GM18867 (cell line): ENCODE measurements around the gene COX11.

Source experiments
- ATAC-seq: cut with Tn5 transposase; IDR thresholded peaks from one replicate; pipeline ENCODE4 v1.9.1; 2021; ENCODE audit warnings: mild to moderate bottlenecking, moderate library complexity; ENCODE audit not compliant: unreplicated experiment

Gene COX11

DNA sequence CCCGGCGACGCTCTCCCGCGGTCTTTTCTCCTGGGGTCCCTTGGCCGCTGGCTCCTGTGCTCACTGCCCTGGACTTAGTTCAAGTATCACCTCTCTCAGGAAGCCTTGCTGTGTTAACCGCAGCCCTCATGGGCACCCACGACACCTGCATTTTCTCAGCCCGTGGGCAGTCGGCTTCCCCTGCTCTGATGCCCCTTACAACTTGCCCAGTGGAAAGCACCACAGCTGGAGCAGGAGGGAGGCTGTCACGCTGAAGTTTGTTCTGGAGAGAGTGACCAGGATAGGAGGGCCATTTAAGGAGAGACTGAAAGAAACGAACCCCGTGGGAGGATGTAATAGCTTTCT is 506 bp upstream of the COX11 start:
- peak; percentile 32 for ATAC-seq

- ATAC-seq = peak; percentile 21
These were observed 713 bp downstream of the COX11 start for GRCh38 chr17:54967621-54968261.

DNA sequence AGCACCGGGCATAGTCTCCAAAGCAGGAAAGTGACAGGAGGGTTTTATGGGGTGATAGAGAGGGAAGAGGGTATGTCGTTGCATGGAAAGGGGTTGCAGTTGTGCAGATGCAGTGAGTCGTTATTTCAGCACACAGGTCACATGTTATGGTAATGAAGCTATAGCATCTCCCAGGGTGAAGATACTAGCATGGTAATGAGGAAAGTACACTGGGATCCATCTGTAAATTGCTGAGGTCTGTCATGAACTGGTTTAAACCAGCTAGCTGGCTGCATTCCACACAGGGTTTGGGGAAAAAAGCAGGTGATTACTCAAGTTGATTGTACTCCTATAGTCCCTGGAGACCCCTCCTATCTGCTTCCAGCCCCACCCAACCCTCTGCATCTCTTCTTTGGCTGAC is 11.7 kb downstream of the COX11 start:
- ATAC-seq = no peak

DNA sequence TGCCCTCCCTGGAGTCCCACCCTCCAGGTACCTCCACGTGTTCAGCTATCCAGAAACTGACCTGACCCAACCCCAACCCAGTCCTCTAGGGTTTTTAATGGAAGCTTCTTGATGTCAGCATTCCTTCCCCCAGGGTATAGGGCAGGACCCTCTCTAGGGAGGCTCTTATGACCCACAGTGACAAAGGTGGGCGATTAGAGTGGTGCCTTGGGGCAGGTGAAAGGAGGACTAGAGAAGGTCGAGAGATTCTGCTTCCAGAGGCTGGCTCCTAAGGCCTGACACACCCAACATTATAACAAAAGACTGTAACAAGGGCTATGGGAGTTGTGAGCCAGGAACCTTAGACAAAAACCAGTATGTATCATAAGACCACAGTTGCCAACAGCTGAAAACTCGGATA is 17.2 kb downstream of the COX11 start:
- ATAC-seq = no peak

DNA sequence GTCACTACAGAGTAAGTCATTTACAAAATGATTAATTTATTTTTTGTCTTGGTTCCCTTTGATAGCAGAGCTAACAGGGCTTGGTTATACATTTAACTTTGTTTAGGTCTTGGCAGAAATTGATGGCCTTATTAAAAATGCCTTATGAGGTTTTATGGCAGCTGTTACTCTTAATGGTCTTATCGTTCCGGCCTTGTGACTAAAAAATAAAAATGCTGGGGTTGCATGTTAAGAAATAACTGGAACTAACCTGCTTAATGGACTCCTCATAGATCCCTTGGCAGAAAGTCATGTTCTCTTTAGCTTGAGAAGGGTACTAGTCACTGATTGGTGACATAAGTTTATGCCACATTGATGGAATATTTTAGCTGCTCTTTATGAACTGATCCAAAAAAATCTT is 18.3 kb downstream of the COX11 start:
- ATAC-seq = no peak

- no peak for ATAC-seq
These were observed 20.1 kb downstream of the COX11 start for GRCh38 chr17:54948380-54948779.

GRCh38 chr17:54947396-54947795 is 21.1 kb downstream of the COX11 start:
- no peak for ATAC-seq

GRCh38 chr17:54945671-54946070 is 22.8 kb downstream of the COX11 start:
- no peak for ATAC-seq

DNA sequence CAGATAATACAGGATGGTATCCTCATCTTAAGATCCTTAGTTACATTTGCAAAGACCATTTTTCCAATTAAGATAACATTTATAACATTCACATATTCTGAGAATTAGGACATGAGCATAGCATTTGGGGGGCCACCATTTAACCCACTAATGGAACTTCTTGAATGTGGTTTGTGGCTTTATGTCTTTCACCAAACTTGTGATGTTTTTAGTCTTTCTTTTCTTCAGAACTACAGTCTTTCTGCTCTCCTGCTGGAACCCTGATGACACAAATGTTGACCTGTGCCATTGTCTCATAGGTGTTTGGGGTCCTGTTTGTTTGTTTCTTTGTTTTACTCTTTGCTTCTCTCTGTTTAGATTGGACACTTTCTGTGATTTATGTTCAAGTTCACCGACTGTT is 23.2 kb downstream of the COX11 start:
- ATAC-seq = no peak

DNA sequence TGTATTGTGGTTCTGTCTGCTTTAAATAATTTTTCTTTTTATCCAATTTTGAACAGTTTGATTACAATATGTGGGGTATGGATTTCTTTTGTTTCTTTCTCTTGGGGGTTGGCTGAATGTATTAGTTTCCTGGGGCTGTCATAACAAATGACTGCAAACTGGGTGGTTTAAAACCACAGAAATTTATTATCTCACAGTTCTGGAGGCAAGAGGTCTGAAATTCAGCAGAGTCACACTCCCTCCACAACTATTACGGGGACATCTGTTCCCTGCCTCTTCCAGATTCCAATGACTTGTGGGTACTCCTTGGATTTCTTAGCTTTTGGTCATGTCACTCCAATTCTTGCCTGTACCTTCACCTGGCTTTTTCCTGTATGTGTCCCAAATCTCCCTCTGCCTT is 23.7 kb downstream of the COX11 start:
- no peak for ATAC-seq

GRCh38 chr17:54941285-54941684 is 27.2 kb downstream of the COX11 start:
- ATAC-seq = no peak

GRCh38 chr17:54937426-54937825 is 31.0 kb downstream of the COX11 start:
- ATAC-seq = no peak

DNA sequence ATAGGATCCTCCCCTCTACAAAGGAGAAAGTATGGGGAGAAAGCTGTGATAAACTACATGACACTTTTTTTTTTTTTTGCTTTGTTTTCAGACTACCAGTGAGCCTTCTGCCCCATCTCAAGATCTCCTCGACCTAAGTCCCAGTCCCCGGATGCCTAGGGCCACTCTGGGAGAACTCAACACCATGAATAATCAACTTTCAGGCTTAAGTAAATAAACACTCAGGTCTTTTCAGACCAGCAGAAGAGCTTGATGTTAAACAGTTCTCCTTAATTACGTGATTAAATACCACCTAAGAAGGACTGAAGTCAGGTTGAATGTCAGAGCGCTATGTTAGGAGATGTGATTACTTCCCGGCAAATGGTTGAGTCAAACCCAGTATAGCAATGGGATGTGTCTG is 31.4 kb downstream of the COX11 start:
- no peak for ATAC-seq

- ATAC-seq = no peak
These were observed 33.0 kb downstream of the COX11 start for GRCh38 chr17:54935471-54935870.

GRCh38 chr17:54933921-54934320 is 34.5 kb downstream of the COX11 start:
- ATAC-seq = no peak

DNA sequence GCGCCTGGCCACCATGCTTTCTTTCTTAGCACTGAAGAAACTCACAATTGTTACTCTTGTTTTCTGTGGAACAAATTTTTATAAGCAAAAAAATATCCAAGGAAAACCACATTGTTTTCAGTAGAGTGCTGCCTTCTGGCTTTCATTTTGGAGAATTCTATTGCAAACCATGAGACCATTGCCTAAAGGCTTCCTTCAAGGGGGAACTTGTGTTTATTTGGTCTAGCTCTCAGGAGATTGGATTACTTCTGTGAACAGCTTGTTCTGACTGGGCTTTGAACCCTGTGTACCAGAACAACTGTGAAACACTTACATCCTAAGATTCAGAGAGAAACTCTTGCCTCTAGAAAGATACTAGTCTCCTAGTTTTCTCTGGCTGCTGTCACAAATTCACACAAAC is 35.7 kb downstream of the COX11 start:
- no peak for ATAC-seq

GRCh38 chr17:54927525-54927924 is 40.9 kb downstream of the COX11 start:
- ATAC-seq = no peak

DNA sequence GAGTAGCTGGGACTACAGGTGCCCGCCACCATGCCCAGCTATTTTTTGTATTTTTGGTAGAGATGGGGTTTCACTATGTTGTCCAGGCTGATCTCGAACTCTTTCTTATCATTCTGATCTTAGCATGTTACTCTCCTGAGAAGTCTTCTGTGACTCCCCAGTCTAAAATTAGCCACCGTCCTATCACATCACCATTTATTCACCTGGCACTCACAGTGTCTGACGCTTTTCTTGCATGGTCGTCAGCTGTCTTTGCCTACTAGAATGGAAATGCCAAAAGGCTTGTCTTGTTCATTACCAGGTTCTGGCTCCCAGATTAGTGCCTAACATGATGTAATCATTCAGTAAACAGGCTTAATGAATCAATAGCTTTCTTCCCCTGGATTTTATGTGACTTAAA is 44.0 kb downstream of the COX11 start:
- no peak for ATAC-seq

- ATAC-seq = no peak
These were observed 47.6 kb downstream of the COX11 start for GRCh38 chr17:54920819-54921218.

GRCh38 chr17:54919425-54919824 is 49.0 kb downstream of the COX11 start:
- ATAC-seq = no peak

DNA sequence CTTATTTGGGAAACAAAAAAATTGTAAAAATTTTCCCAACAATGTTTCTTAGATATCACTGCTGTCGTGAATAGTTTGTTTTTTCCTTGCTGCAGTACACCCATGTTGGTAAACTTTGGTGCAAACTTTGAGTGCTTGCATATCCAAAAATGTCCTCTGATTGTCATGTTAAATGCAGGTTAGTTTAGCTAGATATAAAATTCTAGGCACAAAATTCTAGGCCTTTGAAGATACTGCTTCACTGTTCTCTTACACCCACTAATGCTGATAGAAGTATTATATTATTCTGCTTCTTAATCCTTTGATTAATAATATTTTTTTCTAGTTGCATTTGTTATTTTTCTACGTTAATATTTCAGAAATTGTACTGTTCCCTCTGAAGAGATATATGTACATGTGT is 51.7 kb downstream of the COX11 start:
- ATAC-seq = no peak
